CD1c-positive myeloid dendritic cell (primary cell): ENCODE measurements around the gene GPC6.

Experiments
- DNase-seq: peaks from one replicate; pipeline ENCODE4 v3.0.0-alpha.2; 2016; ENCODE audit errors: extremely low spot score

The GPC6 gene

DNA sequence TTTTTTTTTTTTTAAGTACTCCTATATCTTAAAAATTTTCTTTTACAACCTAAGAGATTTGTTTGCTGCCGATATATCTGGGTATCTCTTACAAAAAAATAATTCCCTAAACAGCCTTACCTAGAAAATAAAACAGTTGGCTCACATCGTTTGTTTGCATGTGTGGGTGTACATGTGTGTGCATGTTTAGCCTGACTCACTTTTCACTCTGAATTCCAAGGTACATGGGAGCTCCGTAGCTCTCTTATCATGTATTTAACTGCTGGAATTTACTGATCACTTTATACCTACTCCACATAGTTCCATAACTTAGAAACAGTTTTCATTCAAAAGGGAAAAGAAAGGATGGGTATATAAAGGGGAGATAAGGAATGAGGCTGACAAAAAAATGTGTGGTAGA lies 616.5 kb downstream of the GPC6 start:
- DNase-seq: no peak

GRCh38 chr13:93847162-93847561 lies 620.6 kb downstream of the GPC6 start:
- DNase-seq: no peak

- no peak for DNase-seq
Observed at GRCh38 chr13:93848247-93848646, 621.6 kb downstream of the GPC6 start.

DNA sequence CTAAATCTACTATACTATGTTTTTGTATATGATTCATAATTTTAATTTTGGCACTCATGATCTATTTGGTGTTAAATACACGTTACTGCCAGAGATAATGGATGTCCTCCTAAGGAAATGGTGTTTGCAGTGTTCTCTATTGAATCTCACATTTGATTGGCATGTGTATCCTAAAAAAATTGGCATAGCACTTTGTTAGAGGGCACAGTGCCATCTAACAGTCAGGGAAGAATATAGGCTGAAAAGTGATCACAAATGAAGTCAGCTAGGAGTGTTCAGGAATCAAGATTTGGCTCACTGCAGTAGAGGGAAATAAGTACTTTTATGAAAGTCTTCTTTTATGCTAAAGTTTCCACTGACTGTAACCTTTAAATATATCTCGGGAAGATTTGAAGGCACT lies 624.6 kb downstream of the GPC6 start:
- DNase-seq: no peak

- no peak for DNase-seq
Observed at GRCh38 chr13:93853912-93854311, 627.3 kb downstream of the GPC6 start.

DNA sequence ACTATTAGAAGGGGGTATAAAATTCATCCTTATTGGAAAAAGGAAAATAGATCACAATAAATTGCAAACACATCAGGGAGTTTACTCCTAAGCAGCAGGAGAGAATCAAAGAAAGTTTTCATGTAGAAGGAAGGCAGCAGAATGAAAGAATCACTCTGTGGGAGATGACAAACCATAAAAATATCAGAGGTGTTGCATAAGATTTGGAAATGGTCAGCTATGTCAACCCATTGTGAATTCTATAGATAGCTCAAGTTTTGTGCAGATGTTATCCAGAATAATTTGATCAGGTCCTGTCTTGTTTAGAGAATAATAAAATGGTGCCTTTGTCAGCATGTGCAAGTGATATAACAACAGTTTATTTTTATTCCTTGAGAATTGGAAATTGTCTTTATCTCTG lies 630.5 kb downstream of the GPC6 start:
- no peak for DNase-seq

DNA sequence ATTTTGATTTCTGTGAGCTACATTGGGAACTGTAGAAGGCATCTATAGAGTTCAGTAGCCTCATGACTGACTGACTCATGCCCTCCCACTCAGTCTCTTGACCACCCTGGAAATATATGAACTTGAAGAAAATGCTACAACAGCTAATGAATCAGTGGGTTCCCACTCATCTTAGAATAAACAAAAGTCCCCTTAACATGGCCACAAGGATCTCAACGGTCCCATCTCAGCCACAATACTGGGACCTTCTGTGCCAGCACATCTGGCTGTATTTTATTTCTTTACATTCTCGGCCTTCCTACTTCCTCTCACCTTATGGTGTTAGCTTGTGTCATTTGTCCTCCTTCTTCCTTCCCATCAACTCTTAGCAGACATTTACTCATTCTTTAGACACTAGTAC lies 633.1 kb downstream of the GPC6 start:
- DNase-seq: no peak

DNA sequence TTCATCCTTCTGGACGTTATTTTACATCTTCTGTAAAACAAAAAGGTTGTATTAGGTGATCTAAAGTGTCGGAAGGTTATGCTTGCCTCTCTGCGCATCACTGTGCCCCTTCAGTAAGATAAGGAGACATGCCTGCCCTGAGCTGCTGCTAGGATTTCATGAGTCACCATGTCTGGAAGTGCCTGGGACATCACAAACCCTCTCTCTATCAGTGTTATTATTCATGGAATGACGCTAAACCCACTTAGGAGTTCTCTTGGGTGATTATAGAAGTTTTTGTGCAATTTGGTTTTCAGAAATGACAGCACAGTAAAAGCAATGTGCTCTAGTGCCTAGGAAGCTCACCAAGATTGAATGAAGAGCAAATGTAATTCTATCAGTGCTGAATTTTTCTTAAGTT lies 635.2 kb downstream of the GPC6 start:
- no peak for DNase-seq

DNA sequence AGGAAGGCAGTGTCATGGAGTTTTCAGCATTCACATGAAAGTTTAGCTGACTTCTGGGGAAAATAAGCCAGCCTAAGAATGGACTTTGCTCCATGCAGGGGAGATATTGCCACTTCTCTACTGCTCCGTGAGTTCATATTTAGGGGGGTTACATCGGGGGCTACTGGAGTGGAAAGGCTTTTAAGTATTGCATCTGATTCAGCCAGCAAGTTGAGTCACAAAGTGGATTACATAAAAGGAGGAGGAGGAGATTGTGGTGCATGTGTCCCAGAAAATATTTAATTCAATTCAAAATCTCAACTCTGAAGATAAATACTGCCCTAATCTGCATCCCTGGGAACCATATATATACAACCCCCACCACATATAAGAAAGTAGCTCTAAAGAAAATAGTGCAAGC lies 635.7 kb downstream of the GPC6 start:
- no peak for DNase-seq

DNA sequence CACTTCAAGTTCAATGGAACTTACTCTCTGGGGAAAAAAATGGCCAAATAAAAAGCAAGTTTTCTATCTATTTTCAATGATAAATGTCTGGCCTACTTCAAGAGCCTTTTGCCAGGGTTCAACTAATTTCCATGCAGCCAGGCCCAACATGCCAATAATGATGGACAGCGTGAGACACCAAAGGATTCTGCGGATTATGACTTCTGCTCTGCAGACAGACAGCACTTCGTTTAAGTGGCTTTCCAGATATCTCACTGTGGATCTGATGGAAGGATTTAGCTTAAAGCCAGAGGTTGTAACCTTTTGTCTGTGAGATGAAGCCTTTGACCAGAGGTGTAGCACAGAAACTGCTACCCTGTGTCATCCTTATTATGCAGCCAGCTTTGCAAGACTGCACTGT lies 638.6 kb downstream of the GPC6 start:
- DNase-seq: no peak

- no peak for DNase-seq
Observed at GRCh38 chr13:93867481-93867880, 640.9 kb downstream of the GPC6 start.

DNA sequence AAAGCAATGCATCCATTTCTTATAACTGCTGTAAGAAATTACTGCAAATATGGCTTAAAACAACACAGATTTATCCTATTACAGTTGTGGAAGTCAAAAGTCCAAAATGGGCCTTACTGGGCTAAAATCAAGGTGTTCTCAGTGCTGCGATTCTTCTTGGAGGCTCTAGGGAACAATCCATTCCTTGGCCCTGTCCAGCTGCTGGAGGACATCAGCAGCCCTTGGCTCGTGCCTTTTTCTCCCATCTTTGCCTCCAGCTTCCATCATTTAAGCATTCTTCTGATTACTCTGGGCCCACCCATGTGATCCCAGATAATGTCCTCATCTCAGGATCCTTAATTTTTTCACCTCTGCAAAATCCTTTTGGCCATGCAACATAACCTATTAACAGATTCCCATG lies 645.8 kb downstream of the GPC6 start:
- DNase-seq: no peak

DNA sequence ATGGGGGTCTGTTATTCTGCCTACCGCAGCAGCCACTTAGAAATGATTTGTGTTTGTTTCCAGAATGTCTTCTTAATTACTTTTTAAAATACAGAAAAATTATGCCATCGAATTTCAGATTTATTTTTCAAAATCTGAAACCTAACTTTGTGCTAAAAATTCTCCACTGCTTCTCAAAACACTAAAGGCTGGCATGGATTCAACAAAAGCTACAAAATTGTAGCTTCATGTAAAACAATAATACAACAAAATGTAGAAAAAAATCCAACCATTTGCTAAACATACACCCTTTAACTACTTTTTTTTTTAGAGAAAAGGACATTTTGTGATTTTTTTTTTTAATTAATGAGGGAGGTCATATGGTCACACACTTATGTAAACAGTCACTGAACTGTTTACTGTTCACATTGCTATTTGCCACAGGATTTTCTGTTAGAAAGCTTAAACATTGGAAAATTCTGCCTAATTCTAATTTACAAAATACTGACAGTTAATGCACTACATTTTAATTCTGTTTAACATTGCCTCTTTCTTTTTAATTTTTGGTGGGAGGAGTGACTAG lies 646.3 kb downstream of the GPC6 start:
- DNase-seq: no peak

DNA sequence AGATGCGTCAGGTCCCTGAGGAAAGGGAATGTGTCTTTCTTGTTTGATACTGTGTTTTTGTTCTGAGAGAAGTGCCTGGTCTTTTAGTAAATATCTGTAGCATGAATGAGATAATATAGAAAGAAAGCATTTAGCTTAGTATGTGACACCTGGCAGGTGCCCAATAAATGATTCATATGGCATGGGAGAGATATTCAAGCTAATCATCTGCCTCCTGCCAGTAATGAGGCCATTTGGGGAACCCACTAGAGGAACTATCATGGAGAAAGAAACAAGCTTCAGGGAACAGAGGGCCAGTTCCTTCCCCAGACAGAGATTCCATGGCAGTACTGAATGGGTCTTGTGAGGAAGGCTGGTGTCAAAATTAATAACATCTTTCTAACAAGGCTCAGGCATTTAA lies 648.9 kb downstream of the GPC6 start:
- DNase-seq: no peak

GRCh38 chr13:93876236-93876635 lies 649.6 kb downstream of the GPC6 start:
- no peak for DNase-seq

DNA sequence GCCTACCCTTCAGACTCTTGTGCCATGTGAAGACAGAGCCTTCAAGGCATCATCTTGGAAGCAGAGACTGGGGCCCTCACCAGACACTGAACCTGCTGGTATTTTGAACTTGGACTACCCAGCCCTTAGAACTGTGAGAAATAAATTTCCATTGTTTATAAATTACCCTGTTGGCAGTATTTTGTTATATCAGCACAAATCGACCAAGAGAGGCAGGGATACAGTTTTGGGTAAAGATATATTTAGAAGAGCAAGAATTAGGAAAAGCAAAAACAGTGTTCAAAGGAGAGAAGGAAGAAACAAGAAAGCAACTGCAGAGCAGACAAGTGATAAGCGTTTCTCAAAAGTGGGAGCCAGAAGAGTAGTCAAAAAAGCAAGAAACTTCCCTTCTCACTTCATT lies 652.1 kb downstream of the GPC6 start:
- no peak for DNase-seq

GRCh38 chr13:93881411-93881810 lies 654.8 kb downstream of the GPC6 start:
- no peak for DNase-seq

DNA sequence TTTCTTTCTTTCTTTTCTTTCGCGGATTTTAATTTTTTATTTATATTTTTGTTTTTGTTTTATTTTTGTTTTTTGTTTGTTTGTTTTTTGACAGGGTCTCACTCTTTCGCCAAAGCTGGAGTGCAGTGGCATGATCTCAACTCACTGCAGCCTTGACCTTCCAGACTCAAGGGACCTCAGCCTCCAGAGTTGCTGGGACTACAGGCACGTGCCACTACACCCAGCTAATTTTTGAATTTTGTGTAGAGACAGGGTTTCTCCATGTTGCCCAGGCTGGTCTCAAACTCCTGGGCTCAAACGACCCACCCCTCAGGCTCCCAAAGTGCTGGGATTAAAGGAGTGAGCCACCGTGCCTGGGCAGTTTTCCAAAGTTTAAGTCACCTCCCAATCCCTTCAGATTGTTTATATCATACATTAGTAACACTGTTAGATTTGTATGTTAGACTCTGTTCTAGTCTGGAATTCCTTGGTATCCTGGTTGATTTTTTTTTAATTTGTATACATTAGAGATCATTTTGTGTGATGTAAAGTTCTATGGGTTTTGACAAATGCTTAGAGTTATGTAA lies 655.6 kb downstream of the GPC6 start:
- DNase-seq: no peak

DNA sequence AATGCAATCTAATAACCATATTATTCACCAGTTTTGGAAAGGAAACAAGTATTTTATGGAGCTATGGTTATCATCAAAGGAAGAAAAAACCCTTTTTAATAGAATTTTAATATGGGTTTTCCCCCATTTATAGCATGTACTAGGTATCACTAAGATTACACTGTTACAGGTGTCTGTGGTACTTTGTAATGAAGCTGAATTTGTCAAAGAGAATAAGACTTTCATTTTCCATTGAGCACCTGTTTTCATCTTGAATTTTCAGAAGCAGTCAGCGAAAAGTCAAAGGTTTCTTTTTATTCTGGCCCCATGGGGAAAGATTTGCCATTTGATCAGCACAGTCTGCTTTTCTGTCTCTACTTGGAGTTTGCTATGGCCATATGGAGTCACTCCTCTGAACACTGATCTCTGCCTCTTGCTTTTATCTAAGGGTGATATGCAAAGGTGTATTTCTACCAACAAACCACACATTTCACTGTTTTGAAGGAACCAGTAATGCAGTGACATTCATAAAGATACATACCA lies 662.9 kb downstream of the GPC6 start:
- no peak for DNase-seq

DNA sequence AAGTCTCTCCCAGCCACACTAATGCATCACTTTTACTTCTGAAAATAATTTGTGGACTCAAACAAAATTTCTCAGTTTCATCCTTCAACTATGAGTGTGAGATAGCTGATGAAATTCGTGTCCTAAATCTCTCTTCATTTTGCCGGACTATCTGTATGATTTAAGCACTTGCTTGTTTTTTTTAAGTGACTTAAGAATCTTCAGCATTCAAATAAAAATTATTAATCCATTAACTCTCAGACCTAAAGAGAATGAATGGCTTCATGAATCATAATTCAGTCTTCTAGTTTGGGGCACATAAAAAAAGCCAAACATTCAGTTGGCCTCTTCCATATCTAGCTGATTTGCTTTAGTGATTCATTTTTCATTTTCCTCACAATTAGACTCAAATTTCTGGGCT lies 673.4 kb downstream of the GPC6 start:
- DNase-seq: no peak

DNA sequence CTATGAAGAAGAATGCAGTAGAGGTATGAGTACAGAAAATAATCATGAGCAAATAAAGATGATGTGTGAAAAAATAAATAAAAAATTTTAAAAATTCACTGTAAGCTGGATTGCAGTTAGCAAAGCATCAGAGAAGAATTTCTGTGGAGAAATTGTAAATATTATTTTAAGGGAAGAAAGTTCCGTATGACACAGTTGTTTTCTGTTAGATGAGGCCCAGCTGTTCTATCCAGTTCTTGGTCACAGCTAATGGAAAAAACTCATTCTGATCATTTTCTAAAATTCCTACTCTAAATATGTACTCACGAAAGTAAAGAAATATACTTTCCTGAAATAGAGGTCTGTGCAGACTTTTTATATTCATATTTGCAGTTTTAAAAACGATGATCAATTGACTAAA lies 674.1 kb downstream of the GPC6 start:
- no peak for DNase-seq

GRCh38 chr13:93903909-93904308 lies 677.3 kb downstream of the GPC6 start:
- DNase-seq: no peak

GRCh38 chr13:93915269-93915809 lies 688.7 kb downstream of the GPC6 start:
- DNase-seq: no peak
